K562 (cell line): Measurements from ENCODE around the gene PCDH12. TPM values are rescaled to one million over a fixed set of nuclear protein-coding genes. Genes with fewer than 3 reads are reported as not detected.

Experiments used
- ATAC-seq: fragments of 200-7000 bp; cut with Tn5 transposase; 3 replicates; pipeline ENCODE4 v1.9.1; 2020; ENCODE audit warnings: moderate library complexity
- BruUV-seq: library from RNA; stranded (reverse); fragments of 400-500 nt; replicated peaks from 2 replicates; lab custom pipeline; 2021; lab: Mats Ljungman, UMichigan
- CTCF ChIA-PET: fragments of 300-600 bp; formaldehyde crosslinking; extraction: SDS; loops from one replicate; lab custom pipeline; 2021; ENCODE audit warnings: low intra/inter-chr PET ratio; lab: Yijun Ruan, JAX
- POLR2A ChIA-PET: fragments of 300-600, 350-650 bp; sonication (Branson Sonifier 250); formaldehyde crosslinking; extraction: SDS; loops from one replicate; lab custom pipeline; 2021; ENCODE audit warnings: antibody characterized with exemption, inconsistent platforms; lab: Yijun Ruan, JAX
- DNase-seq, 4 experiments: peaks; one replicate each; pipeline versions ENCODE4 v3.0.0 to v3.0.0-alpha.2; 2011 to 2018; ENCODE audit warnings: low spot score in 3 of 4, mixed read lengths in 3 of 4; ENCODE audit errors: extremely low read depth in 1 of 4
- FAIRE-seq: peaks from 2 replicates; lab custom pipeline; 2011; peaks lifted over from hg19 to GRCh38; lab: Jason Lieb, UNC
- H2AFZ ChIP-seq: 2 replicates; pipeline ENCODE4 v1.6.0; 2011; ENCODE audit warnings: low read depth, low read length, control low read depth, inconsistent platforms
- H3K27ac ChIP-seq: fragments of 200-600 bp; 3 replicates; pipeline ENCODE4 v1.8.0; 2011; ENCODE audit warnings: low read depth, mild to moderate bottlenecking, control low read depth, inconsistent platforms, low read length, moderate library complexity, mixed read lengths; ENCODE audit errors: extremely low read depth
- H3K27me3 ChIP-seq, 2 experiments: fragments of 300-600 bp in 1 of 2; 2 replicates in 1 of 2; 3 replicates in 1 of 2; pipeline versions ENCODE4 v1.6.0 to v1.8.0; 2011; ENCODE audit warnings: inconsistent platforms in 2 of 2, low read length in 2 of 2, mild to moderate bottlenecking in 1 of 2, mixed read lengths in 1 of 2, moderate library complexity in 1 of 2; ENCODE audit not compliant: control insufficient read depth in 2 of 2, insufficient read depth in 2 of 2
- H3K36me3 ChIP-seq: fragments of 300-600 bp; 3 replicates; pipeline ENCODE4 v1.8.0; 2011; ENCODE audit warnings: mild to moderate bottlenecking, low read length, inconsistent platforms; ENCODE audit not compliant: control insufficient read depth, insufficient read depth
- H3K4me1 ChIP-seq, 2 experiments: fragments of 200-600 bp in 1 of 2; replicated peaks in 1 of 2; 2 replicates in 1 of 2; 3 replicates in 1 of 2; pipeline versions ENCODE4 v1.5.1 to v1.8.0; 2011; ENCODE audit warnings: inconsistent platforms in 2 of 2, low read length in 2 of 2, mild to moderate bottlenecking in 1 of 2, mixed read lengths in 1 of 2, moderate library complexity in 1 of 2; ENCODE audit not compliant: control insufficient read depth in 2 of 2, insufficient read depth in 2 of 2
- H3K4me2 ChIP-seq: 2 replicates; pipeline ENCODE4 v1.6.1; 2011; ENCODE audit warnings: low read length, control low read depth, inconsistent platforms, mixed read lengths; ENCODE audit not compliant: insufficient read depth
- H3K4me3 ChIP-seq: fragments of 200-600 bp; sonication (generic), shearing (Covaris generic); 2 replicates; pipeline ENCODE4 v1.5.1; 2016; ENCODE audit warnings: control low read depth, inconsistent platforms
- H3K79me2 ChIP-seq: fragments of 200-600 bp; 3 replicates; pipeline ENCODE4 v1.8.0; 2011; ENCODE audit warnings: low read length, inconsistent platforms; ENCODE audit not compliant: control insufficient read depth, insufficient read depth
- H3K9ac ChIP-seq, 2 experiments: 2 replicates each; pipeline versions ENCODE4 v1.6.0 to v1.6.1; 2011; ENCODE audit warnings: low read depth in 2 of 2, low read length in 2 of 2, control low read depth in 1 of 2, inconsistent platforms in 1 of 2, mild to moderate bottlenecking in 1 of 2, mixed read lengths in 1 of 2; ENCODE audit not compliant: insufficient read depth in 1 of 2
- H3K9me1 ChIP-seq: one replicate; pipeline ENCODE4 v1.6.0; 2011; ENCODE audit warnings: inconsistent platforms, mild to moderate bottlenecking, low read length, moderate library complexity; ENCODE audit not compliant: control insufficient read depth, insufficient read depth
- H3K9me3 ChIP-seq: replicated peaks from 2 replicates; pipeline ENCODE4 v1.5.1; 2011; ENCODE audit warnings: low read depth, low read length, inconsistent platforms; ENCODE audit not compliant: control insufficient read depth, insufficient read depth
- H4K20me1 ChIP-seq: replicated peaks from 2 replicates; pipeline ENCODE4 v1.6.1; 2011; ENCODE audit warnings: low read length, inconsistent platforms, mixed read lengths; ENCODE audit not compliant: control insufficient read depth, insufficient read depth
- ARNT ChIP-seq, 2 experiments: fragments of 450-650 bp; IDR thresholded peaks; 2 replicates each; pipeline ENCODE4 v1.6.1; 2016; ENCODE audit warnings: mild to moderate bottlenecking in 1 of 2
- ATF3 ChIP-seq, 2 experiments: fragments of 450-650 bp in 1 of 2; sonication (generic) in 1 of 2; formaldehyde crosslinking in 1 of 2; IDR thresholded peaks in 1 of 2; conservative IDR thresholded peaks in 1 of 2; 2 replicates each; pipeline versions ENCODE4 v1.6.1 to v1.8.1; 2016 to 2023; ENCODE audit warnings: mild to moderate bottlenecking in 2 of 2, moderate library complexity in 2 of 2, inconsistent platforms in 1 of 2, missing genetic modification reagents in 1 of 2
- FIP1L1 ChIP-seq: fragments of 200-400 bp; formaldehyde crosslinking; IDR thresholded peaks from 2 replicates; pipeline ENCODE4 v1.6.1; 2018; ENCODE audit warnings: mild to moderate bottlenecking, low read depth, low read length; ENCODE audit not compliant: poor library complexity, severe bottlenecking
- GTF2F1 ChIP-seq: IDR thresholded peaks from 2 replicates; pipeline ENCODE4 v1.6.1; 2011; ENCODE audit warnings: low read depth, low read length, improper control_type of control experiment
- IFI16 ChIP-seq: fragments of 250-450 bp; sonication (Bioruptor Pico); IDR thresholded peaks from 2 replicates; pipeline ENCODE4 v2.1.2; 2022; ENCODE audit warnings: mild to moderate bottlenecking, inconsistent platforms
- KAT2B ChIP-seq: IDR thresholded peaks from one replicate; pipeline ENCODE4 v1.6.1; 2012; ENCODE audit warnings: low read depth, mild to moderate bottlenecking, control low read depth, inconsistent platforms, low read length, moderate library complexity
- NFE2 ChIP-seq: IDR thresholded peaks from 2 replicates; pipeline ENCODE4 v1.6.1; 2014; ENCODE audit warnings: antibody characterized with exemption, low read depth
- NR3C1 ChIP-seq: sonication (generic); formaldehyde crosslinking; IDR thresholded peaks from 2 replicates; pipeline ENCODE4 v1.8.1; 2022; ENCODE audit warnings: missing genetic modification reagents
- PURB ChIP-seq: sonication (generic); formaldehyde crosslinking; IDR thresholded peaks from 2 replicates; pipeline ENCODE4 v1.9.0; 2021; ENCODE audit warnings: low read depth, mild to moderate bottlenecking, missing genetic modification reagents
- RBBP5 ChIP-seq: fragments of 200-600 bp; sonication (generic); IDR thresholded peaks from 2 replicates; pipeline ENCODE4 v1.6.1; 2012; ENCODE audit warnings: borderline replicate concordance, mild to moderate bottlenecking, low read length, control low read depth, inconsistent platforms; ENCODE audit not compliant: insufficient read depth, poor library complexity, severe bottlenecking
- RCOR1 ChIP-seq, 2 experiments: IDR thresholded peaks; 2 replicates each; pipeline ENCODE4 v1.6.1; 2012; ENCODE audit warnings: low read depth in 2 of 2, low read length in 2 of 2, borderline replicate concordance in 1 of 2, improper control_type of control experiment in 1 of 2
- SOX6 ChIP-seq: fragments of 450-650 bp; IDR thresholded peaks from 2 replicates; pipeline ENCODE4 v1.6.1; 2014; ENCODE audit warnings: mild to moderate bottlenecking
- THAP12 ChIP-seq: fragments of 250-450 bp; sonication (Bioruptor Pico); IDR thresholded peaks from 2 replicates; pipeline ENCODE4 v1.9.0; 2021; ENCODE audit warnings: mild to moderate bottlenecking, inconsistent platforms
- ZNF134 ChIP-seq: fragments of 250-450 bp; sonication (Bioruptor Pico); conservative IDR thresholded peaks from 2 replicates; pipeline ENCODE4 v1.4.0; 2020
- ZNF212 ChIP-seq: fragments of 450-650 bp; formaldehyde crosslinking; IDR thresholded peaks from 2 replicates; pipeline ENCODE4 v1.4.0; 2020; ENCODE audit warnings: mild to moderate bottlenecking
- ZNF655 ChIP-seq: fragments of 250-450 bp; sonication (Bioruptor Pico); IDR thresholded peaks from 2 replicates; pipeline ENCODE4 v1.5.0; 2021
- ZSCAN29 ChIP-seq: fragments of 450-650 bp; IDR thresholded peaks from 2 replicates; pipeline ENCODE4 v1.6.1; 2017
- WGBS: fragments of 100-300 bp; shearing (Covaris generic); methylation state at CpG from one replicate; pipeline ENCODE4 v1.1.6; 2016; ENCODE audit warnings: low coverage, mixed read lengths; ENCODE audit not compliant: insufficient coverage; ENCODE audit errors: missing lambda C conversion rate; 5-methylcytosine and 5-hydroxymethylcytosine counted together
- in situ Hi-C: fragments of 300-500 bp; cut with MboI; formaldehyde crosslinking; loops from 4 replicates; pipeline ENCODE4 v1.15.0; 2018; ENCODE audit warnings: inconsistent platforms, mixed read lengths
- intact Hi-C: fragments of 100-400 bp; cut with micrococcal nuclease; formaldehyde crosslinking; loops from 2 replicates; pipeline ENCODE4 v1.14.2; 2022
- polyA plus RNA-seq, 8 experiments: library from polyadenylated mRNA; depleted of rRNA in 4 of 8; stranded (reverse) in 5 of 8; unstranded in 3 of 8; fragments of >200 nt; fragmentation: Nextera tagmentation in 2 of 8; fragmentation: Illumina TruSeq in 1 of 8; extraction: Ambion mirVana in 2 of 8; extraction: Trizol in 1 of 8; gene quantifications; 2 replicates each; pipeline versions ENCODE4 v1.2.1 to v1.2.3, GENCODE V29; 2011 to 2014; ENCODE audit warnings: inconsistent platforms in 1 of 8, missing spikeins in 1 of 8
- total RNA-seq, 7 experiments: library from RNA; depleted of rRNA in 6 of 7; stranded (reverse); fragments of >200 nt in 6 of 7; fragmentation: Illumina TruSeq in 2 of 7; extraction: Trizol in 2 of 7; gene quantifications; 2 replicates each; pipeline versions ENCODE4 v1.2.1 to v1.2.3, GENCODE V29; 2011 to 2021; ENCODE audit warnings: low replicate concordance in 1 of 7

PCDH12 gene
- total and polyA plus RNA-seq, 9 of the 15 experiments (the other 6 are each of a cell fraction or from before 2014, with no cell fraction given) = 0.01 to 0.04 (median 0.01) TPM; not detected in 4

GRCh38 chr5:141931694-141932093 lies 26.3 kb downstream of the PCDH12 start:
- BruUV-seq = no TSS peak
- H3K27ac ChIP-seq = no peak overlapping the region
- no peak for TF ChIP-seq ZNF212 (CRISPR knock-in tag)
- TF ChIP-seq IFI16 (CRISPR knock-in tag) = no peak
- no peak for TF ChIP-seq ARNT (IDR thresholded peaks at IDR 0.05)
- no peak for TF ChIP-seq GTF2F1
- TF ChIP-seq NR3C1 (CRISPR knock-in tag) = no peak
- no peak for TF ChIP-seq ATF3 (IDR thresholded peaks at IDR 0.05)
- no peak for TF ChIP-seq ATF3 (CRISPR knock-in tag; conservative IDR thresholded peaks at IDR 0.05)
- no peak for TF ChIP-seq NFE2
- no peak for TF ChIP-seq THAP12 (CRISPR knock-in tag)
- no peak for TF ChIP-seq SOX6
- TF ChIP-seq ZNF134 = no peak
- TF ChIP-seq RBBP5 = no peak
- TF ChIP-seq PURB (CRISPR knock-in tag) = no peak
- no peak for TF ChIP-seq ZNF655 (CRISPR knock-in tag)
- TF ChIP-seq ZSCAN29 = no peak
- TF ChIP-seq RCOR1 (IDR thresholded peaks at IDR 0.05; ENCODE audit: borderline replicate concordance in 1 of 2, low read depth in 2 of 2, low read length in 2 of 2) = no peak
- no peak for TF ChIP-seq KAT2B
- no peak for TF ChIP-seq FIP1L1
- TF ChIP-seq, all 486 proteins: peak for 0
- no peaks in the 10 kb centered on the region for H3K27me3 ChIP-seq
- H3K9me3 ChIP-seq = no peaks in the 10 kb centered on the region
- H3K79me2 ChIP-seq = no peaks in the 10 kb centered on the region
- peaks cover 3% of the 10 kb centered on the region for H3K9me1 ChIP-seq
- peaks cover 92% of the 10 kb centered on the region for H3K36me3 ChIP-seq
- DNase-seq (no peak), ATAC-seq (no peak), FAIRE-seq (no peak)
- no peaks in the 10 kb centered on the region for H3K4me1 ChIP-seq
- H3K9ac ChIP-seq = no peak overlapping the region
- no peak overlapping the region for H2AFZ ChIP-seq
- no peak overlapping the region for H3K4me3 ChIP-seq
- H4K20me1 ChIP-seq = no peaks in the 10 kb centered on the region
- 93% methylated on average over 5 of the region's 5 CpGs for WGBS
- CTCF ChIA-PET = no interaction called here
- intact Hi-C loops (no loop called here), in situ Hi-C loops (no loop called here)
- H3K4me2 ChIP-seq = no peak overlapping the region
- POLR2A ChIA-PET = interaction anchor here (0.6 to 0.7 kb wide), 3 partner anchors 11 to 231 kb away, joined by 3 to 4 read pairs (median 3); no protein-coding TSS in a partner anchor
